ENCODE measurements around the gene ADCK1. TPM values are rescaled to one million over a fixed set of nuclear protein-coding genes. Genes with fewer than 3 reads are reported as not detected.

Gene ADCK1
- polyA plus RNA-seq, 3 donors = 3.7 to 33.0 (median 5.4) TPM

DNA sequence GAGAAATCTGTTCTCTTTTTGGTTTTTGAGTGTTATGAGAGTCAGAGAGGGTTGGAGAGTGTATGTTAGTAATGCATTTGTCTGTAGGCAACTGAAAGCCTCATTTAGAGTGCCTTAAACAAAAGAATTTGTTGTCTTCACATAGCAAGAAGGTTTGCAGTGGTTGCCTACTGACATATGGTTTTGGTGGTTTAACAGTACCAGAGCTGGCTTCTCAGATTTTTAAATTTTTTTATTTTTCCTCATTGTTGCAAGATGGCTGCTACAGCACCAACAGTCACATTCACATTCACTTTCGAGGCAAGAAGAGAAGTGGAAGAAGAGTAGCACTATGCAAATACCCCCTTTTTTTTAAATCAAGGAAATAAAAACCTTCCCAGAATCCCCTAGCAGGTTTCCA is 106.5 kb downstream of the ADCK1 start:
- H3K27ac Mint-ChIP-seq = no peak overlapping the region
- H4K20me1 ChIP-seq (ENCODE audit: insufficient read depth, low read length) = no peaks in the 10 kb centered on the region
- intact Hi-C loops (cut with micrococcal nuclease) = no loop called here
- peaks cover 0 to 18% of the 10 kb centered on the region in 2 donors for H3K36me3 Mint-ChIP-seq
- H3K27me3 ChIP-seq (ENCODE audit: control insufficient read depth in 2 of 2, insufficient read depth in 2 of 2, low read length in 2 of 2) = no peaks in the 10 kb centered on the region
- TF ChIP-seq, protein P1, sequence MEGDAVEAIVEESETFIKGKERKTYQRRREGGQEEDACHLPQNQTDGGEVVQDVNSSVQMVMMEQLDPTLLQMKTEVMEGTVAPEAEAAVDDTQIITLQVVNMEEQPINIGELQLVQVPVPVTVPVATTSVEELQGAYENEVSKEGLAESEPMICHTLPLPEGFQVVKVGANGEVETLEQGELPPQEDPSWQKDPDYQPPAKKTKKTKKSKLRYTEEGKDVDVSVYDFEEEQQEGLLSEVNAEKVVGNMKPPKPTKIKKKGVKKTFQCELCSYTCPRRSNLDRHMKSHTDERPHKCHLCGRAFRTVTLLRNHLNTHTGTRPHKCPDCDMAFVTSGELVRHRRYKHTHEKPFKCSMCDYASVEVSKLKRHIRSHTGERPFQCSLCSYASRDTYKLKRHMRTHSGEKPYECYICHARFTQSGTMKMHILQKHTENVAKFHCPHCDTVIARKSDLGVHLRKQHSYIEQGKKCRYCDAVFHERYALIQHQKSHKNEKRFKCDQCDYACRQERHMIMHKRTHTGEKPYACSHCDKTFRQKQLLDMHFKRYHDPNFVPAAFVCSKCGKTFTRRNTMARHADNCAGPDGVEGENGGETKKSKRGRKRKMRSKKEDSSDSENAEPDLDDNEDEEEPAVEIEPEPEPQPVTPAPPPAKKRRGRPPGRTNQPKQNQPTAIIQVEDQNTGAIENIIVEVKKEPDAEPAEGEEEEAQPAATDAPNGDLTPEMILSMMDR (IDR thresholded peaks at IDR 0.05) = no peak
- H3K36me3 ChIP-seq (replicated peaks in 1 of 2; ENCODE audit: control insufficient read depth in 1 of 2, insufficient read depth in 2 of 2, low read length in 2 of 2) = no peaks in the 10 kb centered on the region
- no peak overlapping the region for H2AFZ ChIP-seq (ENCODE audit: insufficient read depth, low read depth, low read length, poor library complexity, severe bottlenecking)
- no peaks in the 10 kb centered on the region for H3K9me3 ChIP-seq (replicated peaks in 1 of 2; ENCODE audit: control insufficient read depth in 1 of 2, insufficient read depth in 1 of 2, low read length in 2 of 2)
- H3K4me1 ChIP-seq (ENCODE audit: control insufficient read depth in 1 of 2, insufficient read depth in 2 of 2, low read length in 2 of 2) = peaks cover 4 to 5% of the 10 kb centered on the region in 2 donors
- no peak overlapping the region for H3K4me3 Mint-ChIP-seq
- WGBS (ENCODE audit: insufficient coverage) = no CpG with 5 or more reads among the region's 1 CpG
- H3K27me3 Mint-ChIP-seq (ENCODE audit: low read depth in 3 of 3) = peaks cover 0 to 2% (median 0%) of the 10 kb centered on the region in 3 donors
- no peak for DNase-seq
- H3K4me2 ChIP-seq (replicated peaks; ENCODE audit: extremely low read depth, low read length, poor library complexity, severe bottlenecking) = no peak overlapping the region
- H3K27ac ChIP-seq (ENCODE audit: low read depth in 1 of 2, low read length in 2 of 2) = no peak overlapping the region
- peaks cover 0 to 5% (median 0%) of the 10 kb centered on the region in 7 donors for H3K9me3 Mint-ChIP-seq
- no peak overlapping the region for H3K4me3 ChIP-seq (replicated peaks in 1 of 3; ENCODE audit: low read depth in 2 of 3, low read length in 3 of 3)
- peaks cover 7% of the 10 kb centered on the region for H3K4me1 Mint-ChIP-seq
- H3K79me2 ChIP-seq (ENCODE audit: insufficient read depth, low read length) = no peaks in the 10 kb centered on the region
- no peak overlapping the region for H3K9ac ChIP-seq (ENCODE audit: insufficient read depth, low read length, poor library complexity, severe bottlenecking)

- Mint-ChIP-seq H3K36me3 (peaks cover 0 to 14% of the 10 kb centered on the region in 2 donors), H3K27ac (peak overlapping the region in 4 of 7 donors; percentile 16 to 81 (median 64)), H3K9me3 (peaks cover 0 to 5% (median 0%) of the 10 kb centered on the region in 7 donors), H3K4me1 (peaks cover 7% of the 10 kb centered on the region), H3K27me3 (ENCODE audit: low read depth in 3 of 3) (peaks cover 0 to 2% (median 0%) of the 10 kb centered on the region in 3 donors), H3K4me3 (no peak overlapping the region)
- DNase-seq = no peak
- Histone ChIP-seq H3K27me3 (ENCODE audit: control insufficient read depth in 2 of 2, insufficient read depth in 2 of 2, low read length in 2 of 2) (no peaks in the 10 kb centered on the region), H3K4me3 (replicated peaks in 1 of 3; ENCODE audit: low read depth in 2 of 3, low read length in 3 of 3) (no peak overlapping the region), H4K20me1 (ENCODE audit: insufficient read depth, low read length) (no peaks in the 10 kb centered on the region), H3K79me2 (ENCODE audit: insufficient read depth, low read length) (no peaks in the 10 kb centered on the region), H3K4me2 (replicated peaks; ENCODE audit: extremely low read depth, low read length, poor library complexity, severe bottlenecking) (no peak overlapping the region), H3K9me3 (replicated peaks in 1 of 2; ENCODE audit: control insufficient read depth in 1 of 2, insufficient read depth in 1 of 2, low read length in 2 of 2) (no peaks in the 10 kb centered on the region), H3K36me3 (replicated peaks in 1 of 2; ENCODE audit: control insufficient read depth in 1 of 2, insufficient read depth in 2 of 2, low read length in 2 of 2) (no peaks in the 10 kb centered on the region), H3K9ac (ENCODE audit: insufficient read depth, low read length, poor library complexity, severe bottlenecking) (no peak overlapping the region), H3K4me1 (ENCODE audit: control insufficient read depth in 1 of 2, insufficient read depth in 2 of 2, low read length in 2 of 2) (peaks cover 4 to 5% of the 10 kb centered on the region in 2 donors), H3K27ac (ENCODE audit: low read depth in 1 of 2, low read length in 2 of 2) (no peak overlapping the region), H2AFZ (ENCODE audit: insufficient read depth, low read depth, low read length, poor library complexity, severe bottlenecking) (no peak overlapping the region)
- WGBS (ENCODE audit: insufficient coverage) = no CpG with 5 or more reads among the region's 4 CpGs
- intact Hi-C loops (cut with micrococcal nuclease) = no loop called here
- TF ChIP-seq, protein P1 (IDR thresholded peaks at IDR 0.05) = no peak
These were observed 108.9 kb downstream of the ADCK1 start for GRCh38 chr14:77908847-77909246.
